ENCODE data around the gene FAM184B.

- TF ChIP-seq NFATC4 (CRISPR knock-in tag; IDR thresholded peaks at IDR 0.05) (no peak), CTCF (IDR thresholded peaks at IDR 0.05) (no peak), ZNF138 (CRISPR knock-in tag; conservative IDR thresholded peaks at IDR 0.05) (no peak), MAX (CRISPR knock-in tag; IDR thresholded peaks at IDR 0.05) (no peak), CREB1 (CRISPR knock-in tag; IDR thresholded peaks at IDR 0.05) (no peak), ZBTB21 (CRISPR knock-in tag; IDR thresholded peaks at IDR 0.05; ENCODE audit: borderline replicate concordance) (no peak), E2F5 (CRISPR knock-in tag; IDR thresholded peaks at IDR 0.05) (no peak), CDX4 (CRISPR knock-in tag; IDR thresholded peaks at IDR 0.05; ENCODE audit: borderline replicate concordance) (no peak), ZNF396 (CRISPR knock-in tag; IDR thresholded peaks at IDR 0.05; ENCODE audit: borderline replicate concordance) (no peak), TP53 (CRISPR knock-in tag; IDR thresholded peaks at IDR 0.05) (no peak)
Measured at GRCh38 chr4:17642398-17642783, 139.0 kb downstream of the FAM184B start.

All from WTC11 (cell line).